Stimulated activated CD8-positive, alpha-beta memory T cell treated with anti-CD3 and anti-CD28 coated beads, Interleukin-7, amount 100 ng/mL, for 1 hour (primary cell): ENCODE results near the gene HDAC8.
"Not testable (repeated sequence)": the region's sequence is repeated elsewhere in the genome, so short reads cannot be mapped to it uniquely, and the experiment has no call there.

Source experiments
- DNase-seq, 2 donors: peaks; one replicate each; pipeline ENCODE4 v3.0.0-alpha.2; 2020; ENCODE audit warnings: low read depth in 2 of 2

The HDAC8 gene

GRCh38 chrX:72536542-72536941 lies 36.1 kb downstream of the HDAC8 start:
- no peak for DNase-seq

GRCh38 chrX:72532366-72532765 lies 40.3 kb downstream of the HDAC8 start:
- no peak for DNase-seq

- DNase-seq: no peak
Observed at GRCh38 chrX:72526534-72527508, 45.8 kb downstream of the HDAC8 start.

DNA sequence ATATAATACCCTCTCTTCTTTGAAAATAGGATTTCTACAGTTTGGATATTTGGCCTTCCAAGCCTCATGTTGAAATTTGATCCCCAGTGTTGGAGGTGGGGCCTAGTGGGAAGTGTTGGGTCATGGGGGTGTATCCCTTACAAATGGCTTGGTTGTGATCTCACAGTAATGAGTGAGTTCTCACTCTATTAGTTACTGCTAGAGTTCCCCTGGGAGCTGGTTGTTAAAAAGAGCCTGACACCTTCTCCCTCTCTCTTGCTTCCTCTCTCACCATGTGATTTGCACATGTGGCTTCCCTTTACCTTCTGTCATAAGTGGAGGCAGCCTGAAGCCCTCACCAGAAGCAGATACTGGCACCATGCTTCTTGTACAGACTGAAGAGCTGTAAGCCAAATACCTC lies 73.9 kb downstream of the HDAC8 start:
- DNase-seq: no peak

DNA sequence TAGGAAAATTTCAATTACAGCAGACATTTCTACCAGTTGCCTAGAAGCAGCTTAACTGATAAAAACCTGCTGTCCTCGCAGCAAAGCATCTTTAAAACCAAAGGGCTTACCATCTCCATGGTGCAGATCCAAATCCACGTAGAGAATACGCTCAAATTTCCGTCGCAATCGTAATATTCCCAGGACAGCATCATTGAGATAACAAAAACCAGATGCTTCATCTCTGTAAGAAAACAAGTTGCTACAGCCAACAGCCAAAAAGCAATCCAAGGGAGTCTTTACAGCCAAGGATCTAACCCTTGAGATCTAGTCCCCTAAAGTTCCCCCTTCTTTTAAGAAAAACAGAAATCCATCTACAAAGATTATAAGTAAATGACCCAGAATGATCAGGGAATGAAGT lies 77.6 kb downstream of the HDAC8 start:
- no peak for DNase-seq

DNA sequence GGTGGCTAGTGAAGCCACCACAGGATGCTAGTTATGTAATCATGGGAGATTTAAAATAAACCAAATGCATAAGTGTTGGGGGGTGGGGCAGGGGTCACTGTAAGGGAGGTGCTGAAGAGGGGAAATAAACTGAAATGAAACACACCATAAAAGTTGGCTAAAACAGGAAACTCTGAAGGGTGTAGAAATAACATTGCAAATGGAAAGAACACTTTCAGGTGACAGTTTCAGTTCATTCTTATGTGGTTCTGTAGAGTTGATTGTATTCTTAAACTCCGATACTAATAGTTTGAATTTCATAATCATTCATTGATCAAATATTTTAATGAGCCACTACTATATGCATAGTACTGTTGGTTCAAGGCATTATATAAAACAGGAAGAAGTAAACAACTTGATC lies 80.1 kb downstream of the HDAC8 start:
- no peak for DNase-seq

GRCh38 chrX:72490221-72490620 lies 82.4 kb downstream of the HDAC8 start:
- not testable (repeated sequence) for DNase-seq

DNA sequence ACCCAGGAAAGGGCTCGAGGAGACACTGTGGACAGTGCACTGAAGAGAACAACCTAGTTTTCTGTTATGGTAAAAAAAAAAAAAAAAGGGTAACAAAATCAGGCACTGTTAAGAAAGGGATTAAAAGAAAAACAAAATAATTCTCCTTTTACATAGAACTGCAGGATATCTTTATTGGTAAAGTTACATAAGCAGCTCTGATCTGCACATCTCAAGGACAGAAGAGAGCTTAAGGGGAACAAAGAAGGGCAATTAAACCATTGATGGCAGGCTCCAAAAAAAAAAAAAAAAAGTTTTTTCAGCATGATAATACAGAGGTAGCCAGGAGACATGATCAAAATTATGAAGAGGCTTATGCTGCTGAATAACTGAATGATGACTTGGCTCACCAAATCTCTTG lies 85.0 kb downstream of the HDAC8 start:
- DNase-seq: no peak

GRCh38 chrX:72479324-72480274 lies 93.0 kb downstream of the HDAC8 start:
- no peak for DNase-seq

- DNase-seq: no peak
Observed at GRCh38 chrX:72478853-72479252, 93.8 kb downstream of the HDAC8 start.

DNA sequence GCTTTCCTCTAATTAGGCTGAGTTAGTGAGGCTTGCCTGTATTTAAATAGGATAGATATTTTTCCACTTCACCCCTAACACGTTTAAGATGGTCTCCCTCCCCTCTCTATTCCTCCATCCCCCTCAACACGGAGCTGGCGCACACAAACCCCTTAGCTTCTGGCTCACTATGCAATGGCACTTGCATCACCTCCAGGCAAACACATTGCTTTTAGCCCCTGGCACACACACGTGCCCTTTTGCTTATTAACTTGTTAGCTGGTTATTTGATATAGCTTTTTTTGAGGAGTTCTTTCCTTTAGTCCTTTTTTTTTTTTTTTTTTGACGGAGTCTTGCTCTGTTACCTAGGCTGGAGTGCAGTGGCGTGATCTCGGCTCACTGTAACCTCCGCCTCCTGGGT lies 94.3 kb downstream of the HDAC8 start:
- no peak for DNase-seq

GRCh38 chrX:72477781-72478181 lies 94.9 kb downstream of the HDAC8 start:
- no peak for DNase-seq

DNA sequence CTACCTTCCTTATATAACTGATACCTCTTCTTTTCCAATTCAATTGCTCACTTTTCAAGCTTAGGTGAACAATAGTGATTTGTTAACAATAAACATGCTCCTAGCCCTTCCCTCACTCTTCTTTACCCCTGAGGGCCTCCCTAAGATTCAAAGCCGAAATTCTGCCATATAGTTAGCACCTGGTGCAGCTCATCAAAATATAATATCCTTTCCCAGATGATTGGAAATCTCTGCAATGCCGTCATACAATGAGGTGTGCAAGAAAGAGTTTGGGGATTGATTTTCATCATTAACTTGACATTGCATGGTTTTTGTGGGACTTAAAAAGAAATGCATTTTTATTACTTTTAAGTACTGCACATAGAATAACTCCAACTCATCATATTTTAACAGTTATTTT lies 95.3 kb downstream of the HDAC8 start:
- DNase-seq: no peak

- no peak for DNase-seq
Observed at GRCh38 chrX:72475952-72476668, 96.5 kb downstream of the HDAC8 start.

- DNase-seq: no peak
Observed at GRCh38 chrX:72475338-72475737, 97.3 kb downstream of the HDAC8 start.

GRCh38 chrX:72470532-72471223 lies 102.0 kb downstream of the HDAC8 start:
- DNase-seq: no peak

GRCh38 chrX:72470117-72470516 lies 102.5 kb downstream of the HDAC8 start:
- DNase-seq: no peak

DNA sequence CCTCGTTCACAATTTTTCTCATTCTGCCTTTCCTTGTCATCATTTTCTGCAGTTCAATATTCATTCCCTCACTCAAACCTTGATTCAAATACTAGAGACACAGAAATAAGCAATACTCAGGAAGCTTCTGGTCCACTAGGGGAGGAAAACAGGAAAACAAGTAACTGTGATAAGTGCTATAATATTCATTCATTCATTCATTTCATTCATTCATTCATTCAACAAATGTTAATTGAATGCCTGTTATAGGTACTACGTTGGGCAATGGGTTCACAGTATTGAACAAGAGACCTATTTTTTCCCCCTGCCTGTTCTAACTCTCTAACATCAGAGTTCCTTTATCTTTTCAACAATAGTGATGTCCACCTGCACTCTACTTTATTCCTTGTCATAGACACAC lies 104.0 kb downstream of the HDAC8 start:
- DNase-seq: no peak

DNA sequence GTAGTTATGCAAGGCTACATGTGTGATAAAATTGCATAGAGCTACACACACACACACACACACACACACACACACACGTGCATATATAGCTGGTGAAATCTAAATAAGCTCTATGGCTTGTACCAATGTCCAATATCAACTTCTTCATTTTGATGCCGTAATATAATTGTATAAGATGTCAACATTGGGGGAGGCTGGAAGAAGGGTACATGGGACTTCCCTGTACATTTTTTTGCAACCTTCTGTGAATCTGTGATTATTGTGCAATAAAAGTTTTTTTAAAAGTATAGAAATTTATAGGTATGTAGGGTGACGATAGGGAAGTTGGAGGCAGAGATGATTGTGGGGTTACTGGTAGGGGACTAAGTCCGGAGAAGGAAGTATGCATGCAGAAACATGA lies 105.5 kb downstream of the HDAC8 start:
- no peak for DNase-seq

GRCh38 chrX:72466493-72466892 lies 106.2 kb downstream of the HDAC8 start:
- no peak for DNase-seq

GRCh38 chrX:72465889-72466288 lies 106.8 kb downstream of the HDAC8 start:
- DNase-seq: no peak
